SK-N-SH treated with all-trans-retinoic acid at 6 μM for 48 hours (cell line): ENCODE measurements around the gene PRKCB.

Experiments
- ATAC-seq: fragments of 200-7000 bp; cut with Tn5 transposase; 3 replicates; pipeline ENCODE4 v1.9.1; 2020; ENCODE audit warnings: mild to moderate bottlenecking, moderate library complexity
- ARNTL ChIP-seq: fragments of 450-650 bp; formaldehyde crosslinking; IDR thresholded peaks from 2 replicates; pipeline ENCODE4 v1.5.0; 2020; ENCODE audit warnings: low read depth, mild to moderate bottlenecking, moderate library complexity, borderline replicate concordance
- BACH2 ChIP-seq: fragments of 250-450 bp; sonication (Bioruptor Pico); IDR thresholded peaks from 2 replicates; pipeline ENCODE4 v1.9.0; 2021; ENCODE audit warnings: mild to moderate bottlenecking, borderline replicate concordance
- CREB5 ChIP-seq: fragments of 250-450 bp; sonication (Bioruptor Pico); IDR thresholded peaks from 2 replicates; pipeline ENCODE4 v1.5.1; 2020; ENCODE audit warnings: low read depth, mild to moderate bottlenecking, moderate library complexity
- ESRRG ChIP-seq: fragments of 250-450 bp; sonication (Bioruptor Pico); IDR thresholded peaks from 2 replicates; pipeline ENCODE4 v1.6.1; 2021; ENCODE audit warnings: mild to moderate bottlenecking
- GLIS3 ChIP-seq: fragments of 250-450 bp; sonication (Bioruptor Pico); IDR thresholded peaks from 2 replicates; pipeline ENCODE4 v1.5.0; 2020; ENCODE audit warnings: mild to moderate bottlenecking, moderate library complexity
- ISL1 ChIP-seq: fragments of 250-450 bp; sonication (Bioruptor Pico); IDR thresholded peaks from 2 replicates; pipeline ENCODE4 v2.1.2; 2022; ENCODE audit warnings: mild to moderate bottlenecking, moderate library complexity
- PATZ1 ChIP-seq: fragments of 250-450 bp; sonication (Bioruptor Pico); IDR thresholded peaks from 2 replicates; pipeline ENCODE4 v1.8.0; 2020; ENCODE audit warnings: mild to moderate bottlenecking, moderate library complexity, borderline replicate concordance
- POU6F1 ChIP-seq: fragments of 250-450 bp; sonication (Bioruptor Pico); IDR thresholded peaks from 2 replicates; pipeline ENCODE4 v1.8.0; 2021; ENCODE audit warnings: low read depth, mild to moderate bottlenecking, moderate library complexity, borderline replicate concordance
- PPARA ChIP-seq: fragments of 250-450 bp; sonication (Bioruptor Pico); IDR thresholded peaks from 2 replicates; pipeline ENCODE4 v1.5.0; 2020; ENCODE audit warnings: mild to moderate bottlenecking, borderline replicate concordance
- RARB ChIP-seq: fragments of 250-450 bp; sonication (Bioruptor Pico); IDR thresholded peaks from 2 replicates; pipeline ENCODE4 v1.8.0; 2021; ENCODE audit warnings: mild to moderate bottlenecking, moderate library complexity
- SNAI2 ChIP-seq: fragments of 250-450 bp; sonication (Bioruptor Pico); IDR thresholded peaks from 2 replicates; pipeline ENCODE4 v1.5.0; 2020; ENCODE audit warnings: mild to moderate bottlenecking, moderate library complexity
- TCF4 ChIP-seq: fragments of 250-450 bp; sonication (Bioruptor Pico); IDR thresholded peaks from 2 replicates; pipeline ENCODE4 v1.8.0; 2021; ENCODE audit warnings: mild to moderate bottlenecking, moderate library complexity, borderline replicate concordance
- TOX ChIP-seq: fragments of 250-450 bp; sonication (Bioruptor Pico); IDR thresholded peaks from 2 replicates; pipeline ENCODE4 v1.8.0; 2021; ENCODE audit warnings: mild to moderate bottlenecking, moderate library complexity, borderline replicate concordance
- TSHZ2 ChIP-seq: fragments of 250-450 bp; sonication (Bioruptor Pico); IDR thresholded peaks from 2 replicates; pipeline ENCODE4 v1.5.0; 2020; ENCODE audit warnings: mild to moderate bottlenecking, moderate library complexity
- ZC3H10 ChIP-seq: fragments of 250-450 bp; sonication (Bioruptor Pico); IDR thresholded peaks from 2 replicates; pipeline ENCODE4 v1.5.1; 2021; ENCODE audit warnings: mild to moderate bottlenecking, moderate library complexity
- ZFP3 ChIP-seq: fragments of 250-450 bp; sonication (Bioruptor Pico); IDR thresholded peaks from 2 replicates; pipeline ENCODE4 v1.5.0; 2020; ENCODE audit warnings: mild to moderate bottlenecking, moderate library complexity
- ZNF565 ChIP-seq: fragments of 450-650 bp; formaldehyde crosslinking; conservative IDR thresholded peaks from 2 replicates; pipeline ENCODE4 v1.5.0; 2020; ENCODE audit warnings: low read depth, mild to moderate bottlenecking, moderate library complexity
- ZNF8 ChIP-seq: fragments of 450-650 bp; formaldehyde crosslinking; IDR thresholded peaks from 2 replicates; pipeline ENCODE4 v1.5.0; 2020; ENCODE audit warnings: mild to moderate bottlenecking, moderate library complexity

Gene PRKCB

GRCh38 chr16:23836404-23837311 is 875 bp downstream of the PRKCB start (continued):
- no peak for TF ChIP-seq TSHZ2 (CRISPR knock-in tag)
- TF ChIP-seq, all 23 proteins: peak for 0

GRCh38 chr16:23837553-23838308 is 1.9 kb downstream of the PRKCB start:
- TF ChIP-seq ZNF565 (CRISPR knock-in tag), result no peak
- TF ChIP-seq BACH2 (CRISPR knock-in tag), result no peak
- TF ChIP-seq PATZ1 (CRISPR knock-in tag), result no peak
- no peak for TF ChIP-seq ZFP3 (CRISPR knock-in tag)
- TF ChIP-seq SNAI2, result no peak
- TF ChIP-seq ESRRG, result no peak
- TF ChIP-seq TOX (CRISPR knock-in tag), result no peak
- no peak for TF ChIP-seq ISL1 (CRISPR knock-in tag)
- TF ChIP-seq PPARA (CRISPR knock-in tag), result no peak
- TF ChIP-seq TCF4, result no peak
- no peak for TF ChIP-seq CREB5 (CRISPR knock-in tag)
- no peak for TF ChIP-seq POU6F1 (CRISPR knock-in tag)
- TF ChIP-seq TSHZ2 (CRISPR knock-in tag), result no peak
- no peak for TF ChIP-seq GLIS3 (CRISPR knock-in tag)
- no peak for TF ChIP-seq ZC3H10 (CRISPR knock-in tag)
- TF ChIP-seq ZNF8, result no peak
- ATAC-seq, result no peak

GRCh38 chr16:23838485-23839142 is 2.8 kb downstream of the PRKCB start:
- TF ChIP-seq ZFP3 (CRISPR knock-in tag) (no peak), TCF4 (no peak), BACH2 (CRISPR knock-in tag) (no peak), TOX (CRISPR knock-in tag) (no peak), RARB (CRISPR knock-in tag) (no peak), ISL1 (CRISPR knock-in tag) (no peak), ZNF8 (no peak), SNAI2 (no peak), ARNTL (no peak), ZNF565 (CRISPR knock-in tag) (no peak)
- ATAC-seq, result no peak
